Ramos (cell line): ENCODE data around the gene CCSAP.
"Not testable (repeated sequence)": the region's sequence is repeated elsewhere in the genome, so short reads cannot be mapped to it uniquely, and the experiment has no call there.

Experiments
- in situ Hi-C: fragments of 300-500 bp; cut with MboI; formaldehyde crosslinking; loops from one replicate; pipeline ENCODE4 v1.14.3; 2022; ENCODE audit warnings: low sequenced_read_pairs; ENCODE audit not compliant: unreplicated experiment

CCSAP gene

GRCh38 chr1:229327765-229328164 is 15.1 kb downstream of the CCSAP start:
- in situ Hi-C loops = not testable (repeated sequence)

- in situ Hi-C loops = no loop called here
Observed at GRCh38 chr1:229326601-229327000, 16.2 kb downstream of the CCSAP start.

- in situ Hi-C loops = no loop called here
Observed at GRCh38 chr1:229325853-229326487, 16.9 kb downstream of the CCSAP start.

- in situ Hi-C loops = no loop called here
Observed at GRCh38 chr1:229325401-229325800, 17.4 kb downstream of the CCSAP start.

GRCh38 chr1:229323885-229324553 is 18.8 kb downstream of the CCSAP start:
- in situ Hi-C loops = no loop called here

- in situ Hi-C loops = no loop called here
Observed at GRCh38 chr1:229323201-229323600, 19.6 kb downstream of the CCSAP start.

GRCh38 chr1:229319487-229319886 is 23.4 kb downstream of the CCSAP start:
- in situ Hi-C loops = no loop called here

- in situ Hi-C loops = no loop called here
Observed at GRCh38 chr1:229318056-229318455, 24.8 kb downstream of the CCSAP start.

- in situ Hi-C loops = no loop called here
Observed at GRCh38 chr1:229316166-229316565, 26.7 kb downstream of the CCSAP start.

- in situ Hi-C loops = no loop called here
Observed at GRCh38 chr1:229310833-229311232, 32.0 kb downstream of the CCSAP start.

- in situ Hi-C loops = no loop called here
Observed at GRCh38 chr1:229309684-229310083, 33.2 kb downstream of the CCSAP start.

- in situ Hi-C loops = no loop called here
Observed at GRCh38 chr1:229309074-229309473, 33.8 kb downstream of the CCSAP start.

GRCh38 chr1:229305392-229305791 is 37.5 kb downstream of the CCSAP start:
- in situ Hi-C loops = no loop called here

- in situ Hi-C loops = no loop called here
Observed at GRCh38 chr1:229303855-229304254, 39.0 kb downstream of the CCSAP start.

- in situ Hi-C loops = no loop called here
Observed at GRCh38 chr1:229302740-229303139, 40.1 kb downstream of the CCSAP start.

GRCh38 chr1:229300099-229300757 is 42.6 kb downstream of the CCSAP start:
- in situ Hi-C loops = no loop called here

- in situ Hi-C loops = no loop called here
Observed at GRCh38 chr1:229298887-229299503, 43.9 kb downstream of the CCSAP start.

- in situ Hi-C loops = no loop called here
Observed at GRCh38 chr1:229298420-229298819, 44.4 kb downstream of the CCSAP start.

- in situ Hi-C loops = no loop called here
Observed at GRCh38 chr1:229297746-229298145, 45.1 kb downstream of the CCSAP start.

GRCh38 chr1:229296541-229296941 is 46.3 kb downstream of the CCSAP start:
- in situ Hi-C loops = no loop called here

- in situ Hi-C loops = no loop called here
Observed at GRCh38 chr1:229295745-229296144, 47.1 kb downstream of the CCSAP start.
